Measurements from ENCODE around the gene SPATA24. TPM values are rescaled to one million over a fixed set of nuclear protein-coding genes. Genes with fewer than 3 reads are reported as not detected.

Gene SPATA24
- total RNA-seq, 1 experiment from 2014 or later = 3.1 TPM

DNA sequence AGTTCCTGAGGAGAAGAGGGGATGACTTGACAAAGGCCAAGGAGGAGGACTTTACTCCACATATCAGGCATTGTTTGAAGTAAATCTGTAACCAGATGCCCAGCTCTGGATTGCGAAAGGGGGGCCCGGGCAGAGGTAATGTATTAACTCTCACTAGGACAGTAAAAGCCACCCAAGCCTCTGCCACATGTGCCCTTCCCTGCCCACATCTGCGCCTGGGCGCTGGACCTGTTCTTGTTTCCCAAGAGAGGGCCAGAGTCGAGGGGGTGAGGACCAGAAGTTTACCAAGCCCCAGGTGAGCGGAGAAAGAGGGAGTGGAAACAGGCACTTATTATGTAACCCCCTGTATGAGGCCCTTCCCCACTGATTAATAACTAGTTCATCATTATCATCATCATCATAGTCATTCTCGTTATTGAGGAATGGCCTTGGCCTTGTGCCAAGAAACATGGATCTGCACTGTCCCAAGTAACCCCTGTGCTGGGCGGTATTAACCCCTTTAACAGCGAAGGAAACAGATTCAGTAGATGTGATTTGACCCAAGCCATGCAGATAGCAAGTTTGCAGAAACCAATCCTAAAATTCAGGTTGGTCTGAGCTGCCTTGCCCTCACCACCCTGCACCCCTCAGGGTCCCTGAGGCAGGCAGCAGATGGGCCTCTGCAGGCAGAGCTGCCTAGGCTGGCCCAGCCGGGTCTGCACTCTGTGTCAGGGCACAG, 20.5 kb downstream of the SPATA24 start, which contains the start of gene SLC23A1:
Gene SLC23A1, minus strand, starts transcription at position 23 of the 718 bp plus-strand sequence. CDS start 44 bp downstream, outside the sequence.
- Histone ChIP-seq H3K27me3 (ENCODE audit: insufficient read depth, low read length) (no peaks in the 10 kb centered on the region), H3K79me2 (ENCODE audit: insufficient read depth, low read length) (no peaks in the 10 kb centered on the region), H3K4me1 (ENCODE audit: control insufficient read depth in 1 of 2, insufficient read depth in 2 of 2, low read length in 2 of 2) (peaks cover 4 to 9% of the 10 kb centered on the region in 2 experiments; a peak in 2 of 4 replicates), H4K20me1 (ENCODE audit: insufficient read depth) (no peaks in the 10 kb centered on the region), H3K4me3 (replicated peaks in 1 of 2; ENCODE audit: low read depth in 1 of 2, low read length in 2 of 2) (no peak within 1 kb of the TSS), H3K9me2 (ENCODE audit: insufficient read depth) (no peaks in the 10 kb centered on the region), H3K36me3 (ENCODE audit: control insufficient read depth in 1 of 2, insufficient read depth in 2 of 2, low read length in 2 of 2) (no peaks in the 10 kb centered on the region), H2AFZ (ENCODE audit: low read depth, low read length, poor library complexity, severe bottlenecking) (no peak within 1 kb of the TSS), H3K9ac (ENCODE audit: low read length) (no peak within 1 kb of the TSS), H3K9me3 (ENCODE audit: control insufficient read depth in 1 of 2, insufficient read depth in 1 of 2, low read depth in 1 of 2, low read length in 2 of 2) (no peaks in the 10 kb centered on the region), H3K27ac (ENCODE audit: low read depth, low read length) (no peak within 1 kb of the TSS), H3K4me2 (ENCODE audit: low read length) (no peak within 1 kb of the TSS)
- ChIA-PET CTCF (no interaction called here), RAD21 (ENCODE audit: low non-redundant PET in 1 of 2, low total read pairs in 2 of 2, uncharacterized antibody in 2 of 2, unreplicated experiment in 2 of 2) (no interaction called here), POLR2A (no interaction called here)
- intact Hi-C loops (cut with micrococcal nuclease) = no loop called here
- BruUV-seq (replicated peaks) = no TSS peak
- no peak for ATAC-seq
- TF ChIP-seq SRF (IDR thresholded peaks at IDR 0.05; ENCODE audit: low read depth) (no peak), ZFX (IDR thresholded peaks at IDR 0.05) (no peak)
- TF ChIP-seq, protein P1, sequence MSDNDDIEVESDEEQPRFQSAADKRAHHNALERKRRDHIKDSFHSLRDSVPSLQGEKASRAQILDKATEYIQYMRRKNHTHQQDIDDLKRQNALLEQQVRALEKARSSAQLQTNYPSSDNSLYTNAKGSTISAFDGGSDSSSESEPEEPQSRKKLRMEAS (IDR thresholded peaks at IDR 0.05) = no peak
- DNase-seq (ENCODE audit: low read depth, low spot score) = no peak

DNA sequence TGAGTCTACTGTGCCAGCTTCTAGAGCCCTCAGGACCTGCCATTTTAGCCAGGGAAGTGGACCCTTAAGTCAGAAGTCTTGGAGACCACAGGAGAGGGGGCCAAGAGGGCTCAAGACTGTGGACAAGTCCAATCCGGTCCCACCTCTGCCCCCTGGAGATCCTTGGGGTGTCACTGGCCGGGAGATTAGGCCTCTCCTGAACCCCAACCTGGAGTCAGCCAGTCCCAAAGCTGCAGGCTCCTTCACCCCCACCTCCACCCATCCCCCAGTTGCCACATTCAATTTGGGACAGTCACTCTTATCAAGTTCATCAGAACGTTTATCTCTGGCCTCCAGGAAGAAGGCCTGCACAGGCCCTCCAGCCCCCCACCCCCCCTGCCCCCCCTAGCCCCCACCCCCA, 21.1 kb downstream of the SPATA24 start:
- CTCF ChIA-PET = no interaction called here
- H3K9me2 ChIP-seq (ENCODE audit: insufficient read depth) = no peaks in the 10 kb centered on the region
- no peak for ATAC-seq

More for the DNA sequence above, 21.1 kb downstream of the SPATA24 start:
- no peak overlapping the region for H3K4me2 ChIP-seq (ENCODE audit: low read length)
- RAD21 ChIA-PET (ENCODE audit: low non-redundant PET in 1 of 2, low total read pairs in 2 of 2, uncharacterized antibody in 2 of 2, unreplicated experiment in 2 of 2) = no interaction called here
- BruUV-seq (replicated peaks) = no TSS peak
- POLR2A ChIA-PET = no interaction called here
- H3K9me3 ChIP-seq (ENCODE audit: control insufficient read depth in 1 of 2, insufficient read depth in 1 of 2, low read depth in 1 of 2, low read length in 2 of 2) = no peaks in the 10 kb centered on the region
- no peak overlapping the region for H3K27ac ChIP-seq (ENCODE audit: low read depth, low read length)
- no peaks in the 10 kb centered on the region for H3K79me2 ChIP-seq (ENCODE audit: insufficient read depth, low read length)
- intact Hi-C loops (cut with micrococcal nuclease) = no loop called here
- H3K36me3 ChIP-seq (ENCODE audit: control insufficient read depth in 1 of 2, insufficient read depth in 2 of 2, low read length in 2 of 2) = no peaks in the 10 kb centered on the region
- TF ChIP-seq POLR2A (IDR thresholded peaks at IDR 0.05; ENCODE audit: borderline replicate concordance, extremely low read depth, insufficient read depth, insufficient read length) (no peak), EZH2phosphoT487 (IDR thresholded peaks at IDR 0.05; ENCODE audit: borderline replicate concordance) (no peak), CEBPB (IDR thresholded peaks at IDR 0.05; ENCODE audit: low read depth) (no peak), ZFX (IDR thresholded peaks at IDR 0.05) (no peak), POLR2AphosphoS5 (IDR thresholded peaks at IDR 0.05; ENCODE audit: low read depth, low read length) (no peak), CBX3 (IDR thresholded peaks at IDR 0.05; ENCODE audit: low read depth) (no peak)
- DNase-seq (ENCODE audit: low read depth, low spot score) = no peak
- no peaks in the 10 kb centered on the region for H3K27me3 ChIP-seq (ENCODE audit: insufficient read depth, low read length)
- H3K4me1 ChIP-seq (ENCODE audit: control insufficient read depth in 1 of 2, insufficient read depth in 2 of 2, low read length in 2 of 2) = peaks cover 0 to 9% of the 10 kb centered on the region in 2 experiments; a peak in 1 of 4 replicates
- no peaks in the 10 kb centered on the region for H4K20me1 ChIP-seq (ENCODE audit: insufficient read depth)
- no peak overlapping the region for H3K4me3 ChIP-seq (replicated peaks in 1 of 2; ENCODE audit: low read depth in 1 of 2, low read length in 2 of 2)
- no peak overlapping the region for H3K9ac ChIP-seq (ENCODE audit: low read length)
- H2AFZ ChIP-seq (ENCODE audit: low read depth, low read length, poor library complexity, severe bottlenecking) = no peak overlapping the region
